HG02798 (cell line): Measurements from ENCODE around the gene AGTRAP.

Experiments used
- ATAC-seq: cut with Tn5 transposase; IDR thresholded peaks from one replicate; pipeline ENCODE4 v1.9.1; 2021; ENCODE audit warnings: mild to moderate bottlenecking; ENCODE audit not compliant: unreplicated experiment, poor library complexity

AGTRAP gene

GRCh38 chr1:11753555-11754208 lies 17.7 kb downstream of the AGTRAP start:
- no peak for ATAC-seq

GRCh38 chr1:11757047-11757446 lies 21.1 kb downstream of the AGTRAP start:
- no peak for ATAC-seq

DNA sequence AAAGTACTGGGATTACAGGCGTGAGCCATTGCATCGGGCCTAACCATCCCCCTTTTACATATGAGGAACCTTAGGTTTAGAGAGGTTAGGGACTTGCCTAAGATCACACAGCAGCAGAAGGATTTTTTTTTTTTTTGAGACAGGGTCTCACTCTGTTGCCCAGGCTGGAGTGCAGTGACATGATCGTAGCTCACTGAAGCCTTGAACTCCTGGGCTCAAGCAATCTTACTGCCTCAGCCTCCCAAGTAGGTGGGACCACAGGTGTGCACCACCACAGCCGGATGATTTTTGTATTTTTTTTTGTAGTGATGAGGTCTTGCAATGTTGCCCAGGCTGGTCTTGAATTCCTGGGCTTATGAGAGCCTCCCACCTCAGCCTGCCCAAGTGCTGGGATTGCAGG lies 23.9 kb downstream of the AGTRAP start:
- no peak for ATAC-seq

GRCh38 chr1:11761285-11761684 lies 25.3 kb downstream of the AGTRAP start:
- ATAC-seq, result no peak

DNA sequence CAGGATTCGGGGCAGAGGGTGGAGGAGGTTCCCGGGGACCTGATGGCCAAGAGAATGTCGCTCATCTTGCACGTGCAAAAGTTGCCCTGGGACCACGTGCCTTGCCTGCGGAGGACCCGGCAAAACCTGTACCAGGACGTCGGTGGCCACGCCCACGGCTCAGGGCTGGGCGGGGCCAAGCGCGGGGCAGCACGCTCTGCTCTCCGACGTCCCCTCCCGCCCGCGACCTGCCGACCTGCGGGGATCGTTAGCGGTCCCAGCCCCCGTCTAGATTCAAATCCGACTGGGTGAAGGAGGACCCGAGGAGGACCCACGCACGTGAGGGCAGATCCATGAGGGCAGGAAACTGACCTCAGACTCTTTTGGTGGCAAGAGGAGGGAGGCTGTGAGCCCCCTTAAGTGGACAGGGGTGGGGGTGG lies 26.1 kb downstream of the AGTRAP start, which contains the start of gene C1orf167:
Gene C1orf167, plus strand, starts transcription at position 206 of the 419 bp plus-strand sequence. CDS start 2,208 bp downstream, outside the sequence.
- no peak for ATAC-seq

DNA sequence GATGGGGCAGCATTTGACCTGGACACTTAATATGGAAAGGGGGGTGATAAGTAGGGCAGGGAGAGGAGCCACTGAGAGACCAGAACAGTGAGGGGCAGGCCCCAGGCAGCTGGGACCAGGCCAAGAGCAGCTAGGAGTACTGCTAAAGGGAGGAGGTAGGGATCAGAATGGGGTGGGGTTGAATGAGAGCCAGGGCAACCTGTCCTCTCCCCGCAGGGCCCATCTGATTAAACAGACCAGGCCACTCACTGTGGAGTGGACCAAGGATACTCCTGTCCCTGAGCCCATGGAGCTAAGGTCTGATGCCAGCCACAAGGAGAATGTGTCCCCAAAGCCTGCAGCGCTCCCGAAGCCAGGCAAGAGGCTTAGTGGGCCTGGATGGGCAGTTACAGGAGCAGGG lies 28.2 kb downstream of the AGTRAP start:
- ATAC-seq, result no peak

GRCh38 chr1:11764519-11764918 lies 28.6 kb downstream of the AGTRAP start:
- no peak for ATAC-seq

GRCh38 chr1:11765661-11766428 lies 29.9 kb downstream of the AGTRAP start:
- no peak for ATAC-seq

DNA sequence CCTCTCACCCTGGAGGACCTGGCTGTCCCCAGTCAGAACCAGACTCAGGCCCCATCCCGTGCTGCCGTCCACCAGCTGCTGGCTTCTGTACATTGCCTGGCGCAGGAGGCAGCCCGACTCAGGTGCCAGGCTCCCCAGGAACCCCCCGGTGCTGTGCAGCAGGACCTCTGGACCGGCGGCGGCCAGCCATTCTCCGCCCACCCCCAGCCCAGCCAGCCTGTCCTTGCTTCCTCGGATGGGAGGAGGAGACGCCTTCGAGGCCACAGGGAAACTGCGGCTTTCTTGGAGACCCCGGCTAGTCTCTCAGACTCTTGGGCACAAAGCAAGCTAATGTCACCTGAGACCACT lies 30.5 kb downstream of the AGTRAP start:
- no peak for ATAC-seq

GRCh38 chr1:11767922-11768704 lies 32.2 kb downstream of the AGTRAP start:
- no peak for ATAC-seq

DNA sequence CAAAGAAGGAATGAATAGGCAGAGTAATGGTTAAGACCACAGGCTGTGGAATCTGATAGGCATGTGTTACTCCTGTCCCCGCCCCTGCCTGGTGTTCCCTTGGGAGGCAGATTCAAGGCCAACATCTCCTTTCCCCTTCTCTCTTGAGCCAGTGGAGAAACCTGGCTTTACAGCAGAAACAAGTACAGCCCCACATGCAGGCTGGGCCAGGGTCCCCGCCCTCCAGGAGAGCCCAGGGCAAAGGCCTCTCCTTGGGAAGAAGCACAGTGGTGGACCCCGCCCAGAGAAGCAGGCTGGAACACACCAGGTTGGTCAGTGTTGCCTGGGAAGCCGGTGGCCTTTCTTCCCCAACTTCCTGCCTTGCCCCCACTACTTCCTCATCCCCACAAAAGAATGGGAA lies 32.9 kb downstream of the AGTRAP start:
- no peak for ATAC-seq

DNA sequence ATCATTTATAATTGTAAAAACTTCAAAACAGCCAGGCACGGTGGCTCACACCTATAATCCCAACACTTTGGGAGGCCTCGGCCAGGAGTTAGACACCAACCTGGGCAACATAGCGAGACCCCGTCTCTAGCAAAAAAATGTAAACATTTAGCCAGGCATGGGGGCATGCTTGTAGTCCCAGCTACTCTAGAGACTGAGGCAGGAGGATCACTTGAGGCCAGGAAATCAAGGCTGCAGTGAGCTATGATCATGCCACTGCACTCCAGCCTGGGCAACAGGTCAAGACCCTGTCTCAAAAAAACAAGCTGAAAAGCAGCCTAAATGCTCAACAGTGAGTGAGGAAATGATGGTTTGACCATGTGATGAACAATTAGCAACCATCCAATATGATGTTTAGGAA lies 33.3 kb downstream of the AGTRAP start:
- ATAC-seq, result no peak

DNA sequence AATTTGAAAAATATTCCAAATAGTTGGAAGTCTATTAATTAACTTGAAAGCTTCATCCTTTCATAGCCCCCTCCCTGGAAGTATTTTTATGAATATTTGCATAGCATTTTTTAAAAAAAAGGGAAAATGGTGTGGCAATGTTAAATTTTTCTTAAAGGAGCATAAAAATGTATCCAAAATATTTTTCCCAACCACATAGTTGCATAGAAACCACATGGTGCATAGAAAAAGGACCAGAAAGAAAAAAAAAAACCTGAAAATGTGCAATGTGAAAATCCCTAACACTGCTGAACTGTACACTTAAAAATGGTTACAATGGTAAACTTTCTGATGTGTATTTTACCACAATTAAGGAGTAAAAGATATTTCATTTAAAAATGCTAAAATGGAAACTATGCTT lies 34.1 kb downstream of the AGTRAP start:
- no peak for ATAC-seq

DNA sequence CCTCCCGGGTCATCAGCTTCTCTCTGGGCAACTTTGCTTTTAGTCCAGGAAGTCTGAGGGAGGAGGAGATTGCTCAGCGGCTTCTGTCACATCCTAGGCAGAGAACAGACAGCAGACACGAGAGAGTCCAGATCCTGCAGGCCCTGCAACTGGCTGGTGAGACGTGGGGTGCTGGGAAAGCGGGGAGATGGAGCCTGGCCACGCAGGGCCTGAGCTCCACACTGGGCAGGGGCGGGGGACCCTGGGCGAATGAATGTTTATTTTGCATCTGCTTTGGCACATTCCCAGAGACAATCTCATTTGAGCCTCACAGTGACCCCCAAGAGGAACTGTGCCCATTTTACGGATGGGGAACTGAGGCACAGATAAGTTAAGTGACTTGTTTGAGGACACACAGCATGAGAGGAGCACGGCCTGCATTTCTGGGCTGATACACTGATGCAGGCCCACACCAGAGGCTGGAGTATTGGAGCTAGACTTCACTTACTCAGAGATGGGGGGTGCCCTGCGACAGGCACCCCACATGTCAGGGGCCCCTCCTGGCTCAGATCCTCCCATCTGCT lies 35.6 kb downstream of the AGTRAP start:
- ATAC-seq, result no peak

GRCh38 chr1:11772458-11772857 lies 36.5 kb downstream of the AGTRAP start:
- ATAC-seq, result no peak

DNA sequence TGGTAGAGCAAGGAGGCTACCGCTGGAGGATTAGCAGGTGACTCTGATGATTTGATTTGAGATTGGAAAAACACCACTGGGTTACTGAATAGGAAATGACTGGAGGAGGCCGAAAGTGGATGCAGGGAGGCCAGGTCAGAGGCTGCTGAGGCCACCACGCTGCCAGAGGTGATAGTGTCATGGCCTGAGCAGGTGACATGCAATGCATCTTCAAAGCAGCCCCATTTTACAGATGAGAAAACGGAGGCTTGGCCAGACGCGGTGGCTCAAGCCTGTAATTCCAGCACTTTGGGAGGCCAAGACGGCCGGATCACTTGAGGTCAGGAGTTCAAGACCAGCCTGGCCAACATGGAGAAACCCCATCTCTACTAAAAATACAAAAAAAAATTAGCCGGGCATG lies 38.8 kb downstream of the AGTRAP start:
- no peak for ATAC-seq

- ATAC-seq, result no peak
Observed at GRCh38 chr1:11777658-11778322, 41.9 kb downstream of the AGTRAP start.

GRCh38 chr1:11778336-11778735 lies 42.4 kb downstream of the AGTRAP start:
- no peak for ATAC-seq

DNA sequence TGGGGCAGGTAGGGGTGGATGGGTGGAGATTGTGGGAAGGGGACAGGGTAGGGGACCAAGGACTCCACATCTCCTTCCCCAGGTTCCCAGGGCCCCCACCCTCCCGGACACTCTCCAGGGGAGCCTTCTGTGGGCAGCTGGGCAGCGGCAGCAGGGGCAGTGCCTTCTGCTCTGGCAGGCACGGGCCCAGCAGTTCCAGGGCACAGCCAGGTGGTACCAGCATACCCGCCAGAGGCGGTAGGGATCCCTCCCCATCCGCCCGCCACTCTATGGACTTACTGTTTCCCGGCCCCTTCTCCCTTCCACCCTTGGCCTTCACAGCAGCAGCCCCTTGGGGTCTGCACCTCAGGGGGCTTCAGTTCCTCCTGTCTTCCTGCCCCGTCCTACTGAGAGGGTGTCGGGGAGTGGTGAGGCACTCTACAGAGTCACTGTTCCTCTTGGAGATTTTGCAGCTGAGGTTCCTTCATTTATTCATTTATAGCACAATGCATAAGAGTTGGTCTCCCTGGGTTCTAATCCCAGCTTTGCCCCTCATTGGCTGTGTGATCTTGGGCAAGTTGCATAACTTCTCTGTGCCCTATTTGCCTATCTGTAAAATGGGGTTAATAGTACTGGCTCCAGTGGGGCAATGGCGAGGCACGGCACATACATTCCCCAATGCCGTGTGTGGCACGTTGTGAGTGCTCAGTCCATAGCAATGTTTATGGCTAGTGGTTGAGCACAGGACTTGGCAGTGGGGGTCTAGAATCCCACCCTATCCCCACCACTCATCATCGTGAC lies 43.1 kb downstream of the AGTRAP start:
- no peak for ATAC-seq
